Pancreas (tissue), 10 donors: Measurements from ENCODE around the gene PTPRM. TPM values are rescaled to one million over a fixed set of nuclear protein-coding genes. Genes with fewer than 3 reads are reported as not detected.

Source experiments
- ATAC-seq, 4 donors: fragments of 200-7000 bp; cut with Tn5 transposase; one replicate each; pipeline versions ENCODE4 v1.8.0 to v1.9.1; 2020; ENCODE audit warnings: mild to moderate bottlenecking in 4 of 4, moderate library complexity in 4 of 4
- DNase-seq, 6 donors: peaks; one replicate each; pipeline ENCODE4 v3.0.0-alpha.2; 2020
- FAIRE-seq: peaks from 2 replicates; lab custom pipeline; 2012; peaks lifted over from hg19 to GRCh38; lab: Jason Lieb, UNC
- H3K27ac ChIP-seq, 4 donors: fragments of 200-600 bp; sonication (generic); 1 replicate in 3 of 4; 2 replicates in 1 of 4; pipeline versions ENCODE4 v1.5.0 to v1.8.0; 2020
- H3K27me3 ChIP-seq, 4 donors: fragments of 200-600 bp; one replicate each; pipeline ENCODE4 v1.8.0; 2021
- H3K36me3 ChIP-seq, 3 donors: fragments of 200-600 bp; sonication (generic) in 1 of 3; one replicate each; pipeline versions ENCODE4 v1.5.0 to v1.8.0; 2020 to 2021
- H3K4me1 ChIP-seq, 3 donors: fragments of 200-600 bp; one replicate each; pipeline ENCODE4 v1.8.0; 2021
- H3K4me3 ChIP-seq, 4 donors: fragments of 200-600 bp; sonication (generic) in 2 of 4; one replicate each; pipeline versions ENCODE4 v1.5.0 to v1.8.0; 2020 to 2021
- H3K9me3 ChIP-seq, 4 donors: fragments of 200-600 bp; one replicate each; pipeline ENCODE4 v1.8.0; 2021
- WGBS, 2 donors: extraction: QIAGEN DNeasy Blood & Tissue Kit; methylation state at CpG; one replicate each; pipeline ENCODE4 v1.1.7; 2013; 5-methylcytosine and 5-hydroxymethylcytosine counted together
- intact Hi-C, 3 donors: fragments of 100-400 bp; cut with DNase I; formaldehyde crosslinking; loops; one replicate each; pipeline versions ENCODE4 v1.11.1 to v1.14.2; 2022
- polyA plus RNA-seq, 2 donors: library from polyadenylated mRNA; stranded (reverse); fragments of 200-250 nt; gene quantifications; one replicate each; pipeline ENCODE4 v1.2.3, GENCODE V29; 2013
- total RNA-seq, 6 donors: library from RNA; stranded (reverse); fragmentation: NEBNext Ultra II Directional in 4 of 6; extraction: Animal tissue kit (Norgen Biotek cat#: 25700) in 4 of 6; gene quantifications; one replicate each; pipeline versions ENCODE4 v1.2.1 to v1.2.4, GENCODE V29; 2021 to 2023
- TF ChIP-seq, protein P1 (sequence below), 4 donors: fragments of 200-600 bp; sonication (generic) in 3 of 4; IDR thresholded peaks; one replicate each; pipeline versions ENCODE4 v1.5.0 to v1.8.0; 2021; ENCODE audit warnings: antibody characterized with exemption in 4 of 4
- donor health status: healthy with polysubstance abuse.
- donor health status: DM: no; HTN: no; CAD: no; lungs with moderate emphysema.
- donor health status: DM: no; HTN: no; CAD: no.
- donor health status: control.
- donor health status: control.
- donor health status: Bipolar disorder and iron deficiency.
- donor health status: DM: yes; HTN: yes; CAD: no.
- donor health status: DM: no; HTN: no; CAD: no.
- donor health status: DM: no; HTN: no; CAD: no.
- donor health status: DM: yes; HTN: yes; CAD: no.

The PTPRM gene
- total and polyA plus RNA-seq, 8 donors: 14.5 to 50.7 (median 19.7) TPM

DNA sequence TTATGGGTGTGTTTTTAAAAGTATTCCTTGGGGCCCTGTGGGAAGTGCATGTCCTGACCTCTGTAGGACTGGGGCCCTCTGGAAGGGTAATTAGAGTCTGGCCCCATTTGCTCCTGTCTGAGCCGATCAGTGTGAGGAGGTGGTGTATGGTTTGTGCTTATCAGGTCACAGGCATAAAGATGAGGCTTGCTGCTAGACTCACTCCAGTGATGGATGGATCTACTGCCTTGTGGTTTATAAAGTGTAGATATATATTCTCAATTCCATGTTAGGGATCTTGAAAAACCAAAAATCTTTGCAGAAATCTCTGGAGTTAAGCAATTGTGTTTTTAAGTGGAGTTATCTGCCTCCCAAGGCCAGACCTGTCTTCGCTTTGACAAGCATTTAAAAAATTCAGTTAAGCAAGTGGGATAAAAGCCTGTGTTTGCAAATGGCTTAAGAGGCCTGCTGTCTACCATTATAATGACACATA lies 182.4 kb downstream of the PTPRM start:
- TF ChIP-seq, protein P1, sequence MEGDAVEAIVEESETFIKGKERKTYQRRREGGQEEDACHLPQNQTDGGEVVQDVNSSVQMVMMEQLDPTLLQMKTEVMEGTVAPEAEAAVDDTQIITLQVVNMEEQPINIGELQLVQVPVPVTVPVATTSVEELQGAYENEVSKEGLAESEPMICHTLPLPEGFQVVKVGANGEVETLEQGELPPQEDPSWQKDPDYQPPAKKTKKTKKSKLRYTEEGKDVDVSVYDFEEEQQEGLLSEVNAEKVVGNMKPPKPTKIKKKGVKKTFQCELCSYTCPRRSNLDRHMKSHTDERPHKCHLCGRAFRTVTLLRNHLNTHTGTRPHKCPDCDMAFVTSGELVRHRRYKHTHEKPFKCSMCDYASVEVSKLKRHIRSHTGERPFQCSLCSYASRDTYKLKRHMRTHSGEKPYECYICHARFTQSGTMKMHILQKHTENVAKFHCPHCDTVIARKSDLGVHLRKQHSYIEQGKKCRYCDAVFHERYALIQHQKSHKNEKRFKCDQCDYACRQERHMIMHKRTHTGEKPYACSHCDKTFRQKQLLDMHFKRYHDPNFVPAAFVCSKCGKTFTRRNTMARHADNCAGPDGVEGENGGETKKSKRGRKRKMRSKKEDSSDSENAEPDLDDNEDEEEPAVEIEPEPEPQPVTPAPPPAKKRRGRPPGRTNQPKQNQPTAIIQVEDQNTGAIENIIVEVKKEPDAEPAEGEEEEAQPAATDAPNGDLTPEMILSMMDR (IDR thresholded peaks at IDR 0.05): no peak
- WGBS, 2 donors: 11 to 23% methylated on average over 2 of the region's 2 CpGs
- intact Hi-C loops: no loop called here
- FAIRE-seq (no peak), ATAC-seq (peak in 3 of 4 donors; percentile 42 to 58 (median 46)), DNase-seq (no peak)
- no peak overlapping the region for H3K4me3 ChIP-seq
- H3K4me1 ChIP-seq: peaks cover 10 to 31% (median 12%) of the 10 kb centered on the region in 3 donors
- no peaks in the 10 kb centered on the region for H3K27me3 ChIP-seq
- H3K36me3 ChIP-seq: no peaks in the 10 kb centered on the region
- H3K9me3 ChIP-seq: no peaks in the 10 kb centered on the region
- H3K27ac ChIP-seq: peak overlapping the region in 1 of 4 donors; percentile 41

DNA sequence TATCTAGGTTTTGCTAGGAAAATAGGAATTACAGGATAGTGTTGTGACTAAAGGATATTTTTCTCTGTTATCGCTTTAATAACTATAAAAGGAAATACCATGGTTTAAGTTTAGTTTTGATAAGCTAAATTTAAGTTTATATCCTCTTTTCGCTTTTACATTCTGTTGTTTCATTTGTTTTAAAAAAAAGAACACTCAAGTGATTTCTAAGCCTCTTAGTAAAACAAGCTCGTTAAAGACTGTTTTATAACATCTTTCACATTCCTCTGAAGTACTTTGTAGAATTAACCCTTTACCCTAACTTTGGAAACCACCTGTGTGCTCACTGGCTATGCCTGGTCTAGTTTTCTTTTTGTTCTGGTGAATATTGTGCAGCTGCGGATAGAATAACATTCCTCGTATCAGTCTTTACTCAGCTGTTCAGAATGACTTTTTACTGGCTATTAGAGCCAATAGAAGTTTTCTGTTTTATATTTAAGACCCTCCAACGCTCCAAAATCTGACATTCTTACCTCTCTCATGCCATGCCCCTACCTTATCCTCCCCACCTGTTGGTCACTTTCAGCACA lies 183.1 kb downstream of the PTPRM start:
- FAIRE-seq: peak; percentile 23
- peaks cover 10 to 37% (median 19%) of the 10 kb centered on the region in 3 donors for H3K4me1 ChIP-seq

DNA sequence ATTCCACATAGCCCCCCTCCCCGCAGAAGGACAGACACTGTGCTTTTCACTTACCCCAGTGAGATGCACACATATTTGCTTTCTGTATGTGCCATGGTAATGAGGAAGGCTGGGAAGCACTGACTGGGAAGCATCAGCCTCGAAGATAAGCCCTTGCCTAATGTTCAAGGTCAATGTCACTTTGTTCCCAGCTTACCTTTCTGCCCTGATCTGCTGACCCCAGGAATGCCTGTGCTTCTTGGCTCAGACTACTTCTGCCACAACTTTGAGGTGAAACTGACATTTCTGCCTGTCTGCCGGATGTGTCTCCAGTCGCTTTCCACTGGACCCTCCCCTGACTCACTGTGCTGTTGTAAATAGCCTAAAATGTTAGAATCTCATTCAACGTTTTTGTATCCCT lies 183.8 kb downstream of the PTPRM start:
- H3K9me3 ChIP-seq: no peaks in the 10 kb centered on the region
- no peak overlapping the region for H3K4me3 ChIP-seq
- no peaks in the 10 kb centered on the region for H3K27me3 ChIP-seq
- FAIRE-seq (no peak), ATAC-seq (no peak), DNase-seq (no peak)
- peaks cover 10 to 41% (median 24%) of the 10 kb centered on the region in 3 donors for H3K4me1 ChIP-seq
- intact Hi-C loops: loop anchor here in 1 of 3 donors (10.0 kb wide), 1 partner anchor 186 kb away; the partner anchor contains the start of gene PTPRM
- 44 to 71% methylated on average over 5 of the region's 5 CpGs for WGBS, 2 donors
- TF ChIP-seq, protein P1 (IDR thresholded peaks at IDR 0.05): no peak
- no peaks in the 10 kb centered on the region for H3K36me3 ChIP-seq
- no peak overlapping the region for H3K27ac ChIP-seq

More for the DNA sequence above, 183.1 kb downstream of the PTPRM start:
- TF ChIP-seq, protein P1 (IDR thresholded peaks at IDR 0.05): no peak
- Histone ChIP-seq H3K27ac (peak overlapping the region in 1 of 4 donors; percentile 41), H3K27me3 (no peaks in the 10 kb centered on the region), H3K9me3 (no peaks in the 10 kb centered on the region), H3K36me3 (no peaks in the 10 kb centered on the region), H3K4me3 (no peak overlapping the region)
- WGBS, 2 donors: 37 to 39% methylated on average over 6 of the region's 6 CpGs
- no peak for DNase-seq
- intact Hi-C loops: loop anchor here in 1 of 3 donors (10.0 kb wide), 1 partner anchor 185 kb away; the partner anchor contains the start of gene PTPRM
- ATAC-seq: peak in 3 of 4 donors; percentile 37 to 51 (median 45)

DNA sequence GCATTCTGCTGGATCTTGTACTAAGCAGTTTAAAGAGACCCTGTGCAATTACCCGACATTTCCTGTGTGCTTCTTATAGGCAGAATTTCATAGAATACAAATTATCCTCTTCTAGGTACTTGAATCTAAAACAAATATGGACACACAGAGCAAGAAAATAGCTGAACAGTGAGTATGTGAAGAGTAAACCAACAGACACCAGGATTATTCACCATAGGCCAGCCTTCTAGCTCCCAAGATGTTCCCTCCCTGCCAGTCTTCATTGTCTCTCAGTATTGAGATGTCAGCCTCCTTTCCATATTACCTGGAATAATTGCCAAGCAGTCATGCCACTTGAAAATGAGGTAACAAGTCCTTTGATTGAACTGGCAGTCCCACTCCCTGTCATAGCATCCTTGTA lies 187.1 kb downstream of the PTPRM start:
- H3K27me3 ChIP-seq: no peaks in the 10 kb centered on the region
- H3K27ac ChIP-seq: peak overlapping the region in 2 of 4 donors; percentile 36 to 42
- no peak for DNase-seq
- H3K9me3 ChIP-seq: no peaks in the 10 kb centered on the region
- TF ChIP-seq, protein P1 (IDR thresholded peaks at IDR 0.05): no peak
- no peak for FAIRE-seq
- WGBS, 2 donors: 90 to 93% methylated on average over 1 of the region's 1 CpG
- no peaks in the 10 kb centered on the region for H3K36me3 ChIP-seq
- no peak for ATAC-seq
- H3K4me1 ChIP-seq: peaks cover 7 to 33% (median 24%) of the 10 kb centered on the region in 3 donors
- intact Hi-C loops: loop anchor here in 1 of 3 donors (10.0 kb wide), 1 partner anchor 189 kb away; the partner anchor contains the start of gene PTPRM
- H3K4me3 ChIP-seq: no peak overlapping the region
